Astrocyte (in vitro differentiated cells and primary cell): Measurements from ENCODE around the gene RANBP10.

Experiments
- CTCF ChIP-seq: IDR thresholded peaks from 2 replicates; pipeline ENCODE4 v1.5.1; 2011; ENCODE audit warnings: low read depth, mild to moderate bottlenecking, inconsistent platforms, low read length, moderate library complexity; ENCODE audit not compliant: insufficient read depth
- EZH2 ChIP-seq: IDR thresholded peaks from 2 replicates; pipeline ENCODE4 v1.6.1; 2012; ENCODE audit warnings: mild to moderate bottlenecking, low read length, inconsistent platforms; ENCODE audit not compliant: insufficient read depth

GRCh38 chr16:67801241-67801640, 5.1 kb downstream of the RANBP10 start:
- TF ChIP-seq CTCF: no peak
- TF ChIP-seq EZH2: no peak
